NCI-H2081 (cell line): ENCODE data around the gene LHFPL5.

Experiments used
- DNase-seq, 2 experiments: peaks; one replicate each; lab custom pipeline; 2025; lab: John Stamatoyannopoulos, UW

LHFPL5 gene

GRCh38 chr6:35856250-35856649, 51.1 kb downstream of the LHFPL5 start:
- no peak for DNase-seq

- DNase-seq: no peak
Observed at GRCh38 chr6:35857853-35858252, 52.7 kb downstream of the LHFPL5 start.

GRCh38 chr6:35859367-35859766, 54.2 kb downstream of the LHFPL5 start:
- DNase-seq: no peak
